HEK293 (cell line): Measurements from ENCODE around the gene IFFO2.
A peak's percentile ranks its signal among the peaks of the same experiment; 100 is the strongest.

Experiments
- ATF2 ChIP-seq: fragments of 450-650 bp; formaldehyde crosslinking; IDR thresholded peaks from 2 replicates; pipeline ENCODE4 v1.5.1; 2016; ENCODE audit warnings: missing biosample characterization, missing genetic modification characterization, low read depth
- MYNN ChIP-seq: fragments of 450-650 bp; formaldehyde crosslinking; IDR thresholded peaks from 2 replicates; pipeline ENCODE4 v1.5.1; 2016; ENCODE audit warnings: missing biosample characterization, missing genetic modification characterization, borderline replicate concordance
- OVOL3 ChIP-seq: fragments of 450-650 bp; formaldehyde crosslinking; IDR thresholded peaks from 2 replicates; pipeline ENCODE4 v1.5.1; 2016; ENCODE audit warnings: missing biosample characterization, missing genetic modification characterization
- SP7 ChIP-seq: fragments of 450-650 bp; formaldehyde crosslinking; IDR thresholded peaks from 2 replicates; pipeline ENCODE4 v1.5.1; 2016; ENCODE audit warnings: missing biosample characterization, missing genetic modification characterization
- ZBTB17 ChIP-seq: fragments of 450-650 bp; formaldehyde crosslinking; IDR thresholded peaks from 2 replicates; pipeline ENCODE4 v1.5.1; 2016; ENCODE audit warnings: missing biosample characterization, missing genetic modification characterization
- ZBTB44 ChIP-seq: fragments of 450-650 bp; IDR thresholded peaks from 2 replicates; pipeline ENCODE4 v1.5.1; 2018; ENCODE audit warnings: missing biosample characterization, mild to moderate bottlenecking, missing genetic modification characterization
- ZBTB48 ChIP-seq: fragments of 450-650 bp; formaldehyde crosslinking; IDR thresholded peaks from 2 replicates; pipeline ENCODE4 v1.5.1; 2016; ENCODE audit warnings: missing biosample characterization, missing genetic modification characterization
- ZBTB8A ChIP-seq: fragments of 450-650 bp; formaldehyde crosslinking; IDR thresholded peaks from 2 replicates; pipeline ENCODE4 v1.5.1; 2016; ENCODE audit warnings: missing biosample characterization, missing genetic modification characterization
- ZEB2 ChIP-seq: fragments of 450-650 bp; formaldehyde crosslinking; IDR thresholded peaks from 2 replicates; pipeline ENCODE4 v1.5.1; 2016; ENCODE audit warnings: missing biosample characterization, missing genetic modification characterization
- ZNF10 ChIP-seq: fragments of 450-650 bp; formaldehyde crosslinking; IDR thresholded peaks from 2 replicates; pipeline ENCODE4 v1.5.1; 2017; ENCODE audit warnings: missing biosample characterization, missing genetic modification characterization
- ZNF146 ChIP-seq: fragments of 450-650 bp; formaldehyde crosslinking; IDR thresholded peaks from 2 replicates; pipeline ENCODE4 v1.5.1; 2016; ENCODE audit warnings: missing biosample characterization, missing genetic modification characterization
- ZNF175 ChIP-seq: fragments of 450-650 bp; formaldehyde crosslinking; IDR thresholded peaks from 2 replicates; pipeline ENCODE4 v1.5.1; 2016; ENCODE audit warnings: missing biosample characterization, missing genetic modification characterization
- ZNF184 ChIP-seq: fragments of 450-650 bp; IDR thresholded peaks from 2 replicates; pipeline ENCODE4 v1.5.1; 2018; ENCODE audit warnings: missing biosample characterization, mild to moderate bottlenecking, missing genetic modification characterization
- ZNF223 ChIP-seq: fragments of 450-650 bp; formaldehyde crosslinking; IDR thresholded peaks from 2 replicates; pipeline ENCODE4 v1.5.1; 2016; ENCODE audit warnings: missing biosample characterization, missing genetic modification characterization
- ZNF324 ChIP-seq: fragments of 450-650 bp; formaldehyde crosslinking; IDR thresholded peaks from 2 replicates; pipeline ENCODE4 v1.5.1; 2016; ENCODE audit warnings: missing biosample characterization, missing genetic modification characterization
- ZNF549 ChIP-seq: fragments of 450-650 bp; IDR thresholded peaks from 2 replicates; pipeline ENCODE4 v1.5.1; 2018; ENCODE audit warnings: missing biosample characterization, missing genetic modification characterization, mild to moderate bottlenecking, inconsistent platforms, moderate library complexity
- ZNF558 ChIP-seq: fragments of 450-650 bp; formaldehyde crosslinking; IDR thresholded peaks from 2 replicates; pipeline ENCODE4 v1.5.1; 2016; ENCODE audit warnings: missing biosample characterization, missing genetic modification characterization
- ZNF571 ChIP-seq: fragments of 450-650 bp; formaldehyde crosslinking; IDR thresholded peaks from 2 replicates; pipeline ENCODE4 v1.5.0; 2017; ENCODE audit warnings: missing biosample characterization, missing genetic modification characterization
- ZNF645 ChIP-seq: fragments of 450-650 bp; formaldehyde crosslinking; IDR thresholded peaks from 2 replicates; pipeline ENCODE4; 2016; ENCODE audit warnings: missing biosample characterization, missing genetic modification characterization
- ZNF660 ChIP-seq: fragments of 450-650 bp; IDR thresholded peaks from 2 replicates; pipeline ENCODE4 v1.5.1; 2018; ENCODE audit warnings: missing biosample characterization, mild to moderate bottlenecking, missing genetic modification characterization
- ZNF707 ChIP-seq: fragments of 450-650 bp; formaldehyde crosslinking; IDR thresholded peaks from 2 replicates; pipeline ENCODE4 v1.5.1; 2016; ENCODE audit warnings: missing biosample characterization, missing genetic modification characterization
- ZNF768 ChIP-seq: fragments of 450-650 bp; formaldehyde crosslinking; IDR thresholded peaks from 2 replicates; pipeline ENCODE4 v1.5.1; 2018; ENCODE audit warnings: missing biosample characterization, mild to moderate bottlenecking, missing genetic modification characterization
- ZNF777 ChIP-seq: fragments of 450-650 bp; formaldehyde crosslinking; IDR thresholded peaks from 2 replicates; pipeline ENCODE4 v1.5.1; 2017; ENCODE audit warnings: missing biosample characterization, missing genetic modification characterization, borderline replicate concordance
- ZNF792 ChIP-seq: fragments of 450-650 bp; formaldehyde crosslinking; IDR thresholded peaks from 2 replicates; pipeline ENCODE4 v1.5.1; 2016; ENCODE audit warnings: missing biosample characterization, missing genetic modification characterization
- ZSCAN4 ChIP-seq: fragments of 450-650 bp; formaldehyde crosslinking; IDR thresholded peaks from 2 replicates; pipeline ENCODE4 v1.5.1; 2017; ENCODE audit warnings: missing biosample characterization, missing genetic modification characterization

IFFO2 gene

GRCh38 chr1:18922319-18922726 is 34.2 kb downstream of the IFFO2 start (continued):
- TF ChIP-seq ZNF175 (tag by site-specific recombination) (no peak), ZSCAN4 (tag by site-specific recombination) (no peak), ZBTB44 (tag by site-specific recombination) (no peak), ZNF146 (tag by site-specific recombination) (no peak), ZNF792 (tag by site-specific recombination) (peak; percentile 36; the same call in 1 of the 2 replicates), ZNF10 (tag by site-specific recombination) (no peak), ZBTB8A (peak; percentile 46; the same call in 1 of the 2 replicates), ZNF223 (tag by site-specific recombination) (no peak), ZNF768 (no peak), ZBTB48 (tag by site-specific recombination) (no peak; the same call in 1 of the 2 replicates), ZBTB17 (tag by site-specific recombination) (peak; percentile 35; the same call in 1 of the 2 replicates), MYNN (tag by site-specific recombination) (no peak), ZNF184 (no peak), ZNF660 (tag by site-specific recombination) (peak; percentile 57; the same call in 1 of the 2 replicates), SP7 (0 out of 2 replicates have a peak, but pooled peaks have one; percentile 45), ZNF571 (tag by site-specific recombination) (no peak), ZNF777 (tag by site-specific recombination) (no peak), ZNF707 (tag by site-specific recombination) (no peak), ATF2 (tag by site-specific recombination) (peak; percentile 97), ZNF549 (tag by site-specific recombination) (no peak), ZNF324 (tag by site-specific recombination) (no peak), OVOL3 (tag by site-specific recombination) (no peak), ZEB2 (tag by site-specific recombination) (peak; percentile 49; the same call in 1 of the 2 replicates), ZNF645 (tag by site-specific recombination) (no peak), ZNF558 (no peak)
